Activated T-cell treated with anti-CD3 and anti-CD28 coated beads, Interleukin-2, amount 50 U/mL, for 72 hours (primary cell): Measurements from ENCODE around the gene ATP13A1. TPM values are rescaled to one million over a fixed set of nuclear protein-coding genes. Genes with fewer than 3 reads are reported as not detected.
"Not testable (repeated sequence)": the region's sequence is repeated elsewhere in the genome, so short reads cannot be mapped to it uniquely, and the experiment has no call there.

ENCODE experiments used
- ATAC-seq, 2 donors: fragments of 150-1000 bp; cut with Tn5 transposase; replicated peaks in 1 of 2; 2 replicates each; pipeline ENCODE4 v1.10.0; 2021; ENCODE audit warnings: moderate library complexity in 2 of 2, mild to moderate bottlenecking in 1 of 2
- DNase-seq, 2 donors: peaks; one replicate each; pipeline ENCODE4 v3.0.0; 2021 to 2022; ENCODE audit warnings: mixed read lengths in 1 of 2
- H3K27ac Mint-ChIP-seq: one replicate; pipeline ENCODE4 v1.8.0; 2022; ENCODE audit warnings: mild to moderate bottlenecking, moderate library complexity, mixed read lengths
- H3K27me3 Mint-ChIP-seq: one replicate; pipeline ENCODE4 v1.8.0; 2022; ENCODE audit warnings: low read depth, mixed read lengths
- H3K36me3 Mint-ChIP-seq, 2 donors: one replicate each; pipeline ENCODE4 v1.8.0; 2022; ENCODE audit warnings: mixed read lengths in 2 of 2, mild to moderate bottlenecking in 1 of 2; ENCODE audit not compliant: insufficient read depth in 2 of 2
- H3K4me1 Mint-ChIP-seq: one replicate; pipeline ENCODE4 v1.8.0; 2022; ENCODE audit warnings: low read depth, mixed read lengths
- H3K4me3 Mint-ChIP-seq, 2 donors: one replicate each; pipeline ENCODE4 v1.8.0; 2022; ENCODE audit warnings: mild to moderate bottlenecking in 2 of 2, mixed read lengths in 2 of 2, moderate library complexity in 2 of 2
- H3K9me3 Mint-ChIP-seq, 2 donors: one replicate each; pipeline ENCODE4 v1.8.0; 2022; ENCODE audit warnings: mixed read lengths in 2 of 2
- total RNA-seq, 2 donors: library from RNA; stranded (reverse); gene quantifications; one replicate each; pipeline ENCODE4 v1.2.3, GENCODE V29; 2022

Gene ATP13A1
- total RNA-seq, 2 donors from 2014 or later = 48.8 to 65.4 TPM

DNA sequence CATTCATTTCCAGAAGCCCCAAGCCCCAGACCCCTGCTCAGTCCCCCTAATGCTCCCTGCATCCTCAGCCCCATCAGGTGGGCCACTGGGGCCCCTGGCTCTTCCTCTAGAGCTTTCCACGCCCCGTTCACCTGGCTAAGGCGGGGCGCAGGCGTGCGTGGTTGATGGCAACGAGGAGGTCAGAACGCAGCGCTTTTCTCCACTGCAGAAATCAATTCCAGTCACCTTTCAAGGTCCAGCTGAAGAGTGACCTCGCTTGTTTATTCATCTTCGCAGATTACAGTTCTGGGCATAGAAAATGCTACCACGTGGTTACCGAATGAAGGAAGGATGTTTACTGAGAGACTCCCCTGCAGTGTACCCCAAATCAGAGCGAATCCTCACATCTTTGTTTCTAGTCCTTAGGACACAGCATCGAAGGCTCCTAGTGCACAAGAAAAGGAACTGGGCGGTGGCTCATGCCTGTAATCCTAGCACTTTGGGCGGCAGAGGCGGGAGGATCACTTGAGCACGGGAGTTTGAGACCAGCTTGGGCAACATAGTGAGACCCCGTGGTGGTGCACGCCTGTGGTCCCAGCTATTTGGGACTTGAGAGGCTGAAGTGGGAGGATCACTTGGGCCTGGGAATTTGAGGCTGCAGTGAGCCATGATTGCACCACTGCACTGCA lies 44.2 kb downstream of the ATP13A1 start:
- Mint-ChIP-seq H3K4me1 (peaks cover 56% of the 10 kb centered on the region), H3K4me3 (peak overlapping the region; percentile 92 to 96), H3K27me3 (no peaks in the 10 kb centered on the region)

DNA sequence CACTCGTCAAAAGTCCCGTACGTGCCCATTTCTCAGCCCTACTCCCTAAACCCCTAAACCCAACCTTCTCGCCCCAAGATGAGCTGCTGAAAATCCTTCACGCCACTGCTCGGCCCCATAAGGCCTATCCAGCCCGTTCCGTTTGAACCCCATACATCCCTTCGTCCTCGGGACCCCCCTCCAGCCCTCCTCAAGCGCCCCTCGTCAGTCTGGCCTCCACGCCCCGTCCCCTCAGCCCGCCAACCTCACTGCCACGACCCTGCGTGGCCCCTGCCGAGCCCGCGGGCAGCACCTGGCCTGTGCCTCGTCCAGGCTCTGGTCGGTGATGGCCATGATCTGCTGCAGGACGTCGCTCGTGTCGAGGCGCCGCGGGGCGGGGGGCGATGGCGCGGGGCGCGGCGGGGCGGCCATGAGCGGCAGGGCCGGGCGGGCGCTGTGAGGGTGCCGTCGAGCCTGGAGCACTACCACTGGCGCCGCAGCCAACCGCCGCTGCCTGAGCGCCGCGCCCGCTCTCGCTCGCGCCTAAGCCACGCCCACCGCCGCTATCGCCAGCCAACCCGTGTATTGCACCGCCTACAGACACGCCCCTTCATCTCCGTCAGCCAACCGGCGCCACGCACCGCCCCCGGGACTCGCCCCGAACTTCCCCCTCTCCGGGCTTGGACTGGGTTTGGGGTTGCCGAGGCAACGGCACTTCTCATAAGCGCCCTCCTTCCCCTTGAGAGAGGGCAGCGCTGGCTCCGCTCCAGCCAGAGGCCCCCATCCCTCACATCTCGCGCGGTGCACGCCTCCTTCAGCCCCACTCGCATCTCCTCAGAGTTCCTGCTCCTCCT lies 45.0 kb downstream of the ATP13A1 start, which contains the start of gene PBX4:
TSS of gene PBX4 (minus strand) at position 469 of the 833 bp plus-strand sequence. CDS start at position 411, 58 bp downstream.
- H3K27me3 Mint-ChIP-seq = no peaks in the 10 kb centered on the region
- DNase-seq = peak; percentile 99 to 100
- peaks cover 57% of the 10 kb centered on the region for H3K4me1 Mint-ChIP-seq

More for the DNA sequence above, 44.2 kb downstream of the ATP13A1 start:
- no peak overlapping the region for H3K27ac Mint-ChIP-seq
- no peaks in the 10 kb centered on the region for H3K9me3 Mint-ChIP-seq
- peaks cover 0 to 8% of the 10 kb centered on the region in 2 donors for H3K36me3 Mint-ChIP-seq
- ATAC-seq = no peak
- no peak for DNase-seq

DNA sequence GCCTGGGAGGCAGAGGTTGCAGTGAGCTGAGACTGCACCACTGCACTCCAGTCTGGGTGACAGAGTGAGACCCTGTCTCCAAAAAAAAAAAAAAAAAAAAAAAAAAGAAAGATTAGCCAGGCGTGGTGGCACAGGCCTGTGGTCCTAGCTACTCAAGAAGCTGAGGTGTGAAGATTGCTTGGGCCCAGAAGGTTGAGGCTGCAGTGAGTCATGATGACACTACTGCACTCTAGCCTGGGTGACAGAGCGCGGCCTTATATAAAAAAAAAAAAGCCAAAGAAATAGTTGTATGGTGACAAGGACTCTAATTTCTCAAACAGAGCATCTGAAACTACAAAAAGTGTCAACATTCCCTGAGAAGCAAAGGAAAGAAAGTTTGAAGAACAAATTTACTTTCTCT lies 48.4 kb downstream of the ATP13A1 start:
- Mint-ChIP-seq H3K9me3 (no peaks in the 10 kb centered on the region), H3K27ac (peak overlapping the region; percentile 99), H3K27me3 (no peaks in the 10 kb centered on the region), H3K4me1 (peaks cover 62% of the 10 kb centered on the region), H3K36me3 (peaks cover 0 to 6% of the 10 kb centered on the region in 2 donors), H3K4me3 (peak overlapping the region; percentile 60 to 96)
- DNase-seq (peak; percentile 59 to 70), ATAC-seq (peak; percentile 47 to 53)

More for the DNA sequence above, 45.0 kb downstream of the ATP13A1 start, which contains the start of gene PBX4:
- peaks cover 0 to 6% of the 10 kb centered on the region in 2 donors for H3K36me3 Mint-ChIP-seq
- H3K4me3 Mint-ChIP-seq = peak within 1 kb of the TSS; percentile 92 to 96
- no peaks in the 10 kb centered on the region for H3K9me3 Mint-ChIP-seq
- peak; percentile 93 to 94 for ATAC-seq
- peak within 1 kb of the TSS; percentile 86 for H3K27ac Mint-ChIP-seq

DNA sequence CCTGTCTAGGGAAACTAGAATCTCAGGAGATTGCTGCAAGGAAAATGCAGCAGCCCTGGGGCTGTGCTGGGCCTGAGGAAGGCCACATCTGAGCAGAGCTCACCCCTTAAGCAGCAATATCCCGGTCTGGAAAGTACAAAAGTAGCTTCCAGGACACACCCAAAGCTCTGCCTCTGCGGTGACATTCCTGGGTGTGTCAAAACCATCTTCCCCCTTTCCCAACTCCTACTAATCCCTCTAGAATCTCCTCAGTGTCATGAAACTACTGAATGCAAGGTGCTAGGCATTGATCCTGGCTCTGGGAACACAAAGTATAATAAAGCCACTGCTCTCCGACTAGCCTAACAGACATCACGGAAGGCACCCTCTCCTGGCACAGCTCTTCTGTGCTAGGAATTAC lies 50.0 kb downstream of the ATP13A1 start:
- H3K27ac Mint-ChIP-seq = no peak overlapping the region
- H3K9me3 Mint-ChIP-seq = no peaks in the 10 kb centered on the region
- no peak for DNase-seq
- peaks cover 63% of the 10 kb centered on the region for H3K4me1 Mint-ChIP-seq
- no peak for ATAC-seq
- H3K4me3 Mint-ChIP-seq = peak overlapping the region in 1 of 2 donors; percentile 38
- peaks cover 5 to 11% of the 10 kb centered on the region in 2 donors for H3K36me3 Mint-ChIP-seq
- no peaks in the 10 kb centered on the region for H3K27me3 Mint-ChIP-seq

DNA sequence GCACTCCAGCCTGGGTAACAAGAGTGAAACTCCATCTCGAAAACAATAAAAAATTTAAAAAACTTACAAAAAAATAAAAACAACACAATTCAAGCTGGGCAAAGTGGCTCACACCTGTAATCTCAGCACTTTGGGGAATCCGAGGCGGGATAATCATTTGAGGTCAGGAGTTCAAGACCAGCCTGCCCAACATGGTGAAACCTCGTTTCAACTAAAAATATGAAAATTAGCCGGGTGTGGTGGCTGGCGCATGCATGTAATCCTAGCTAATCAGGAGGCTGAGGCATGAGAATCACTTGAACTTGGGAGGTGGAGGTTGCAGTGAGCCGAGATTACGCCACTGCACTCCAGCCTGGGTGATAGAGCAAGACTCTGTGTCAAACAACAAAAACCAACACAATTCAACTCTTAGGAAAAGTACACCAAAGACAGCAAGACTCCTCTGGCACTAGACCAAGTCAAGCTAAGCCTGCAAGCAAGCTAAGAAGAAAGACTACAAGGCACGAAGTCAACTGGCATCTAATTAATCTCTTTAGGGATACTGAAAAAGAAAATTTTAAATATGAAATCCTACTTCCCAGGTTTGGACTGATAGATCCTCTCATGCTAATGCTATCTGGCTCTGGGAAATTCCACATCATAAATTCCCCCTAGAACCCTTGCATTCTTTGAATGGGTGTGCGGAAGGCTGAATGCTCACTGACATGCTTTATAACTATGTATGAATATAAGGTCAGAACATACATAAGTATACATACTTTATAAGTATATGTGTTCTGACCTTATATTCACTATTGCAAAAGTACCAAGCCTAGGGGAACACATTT lies 52.9 kb downstream of the ATP13A1 start:
- H3K4me1 Mint-ChIP-seq = peaks cover 52% of the 10 kb centered on the region
- no peak for ATAC-seq

DNA sequence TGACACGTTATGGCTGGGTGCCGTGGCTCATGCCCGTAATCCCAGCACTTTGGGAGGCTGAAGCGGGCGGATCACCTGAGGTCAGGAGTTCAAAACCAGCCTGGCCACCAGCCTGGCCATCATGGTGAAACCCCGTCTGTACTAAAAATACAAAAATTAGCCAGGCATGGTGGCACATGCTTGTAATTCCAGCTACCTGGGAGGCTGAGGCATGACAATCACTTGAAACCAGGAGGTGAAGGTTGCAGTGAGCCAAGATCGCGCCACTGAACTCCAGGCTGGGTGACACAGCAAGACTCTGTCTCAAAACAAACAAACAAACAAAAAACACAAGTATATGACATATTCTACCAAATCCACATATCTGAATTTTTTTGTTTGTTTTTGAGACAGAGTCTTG lies 56.8 kb downstream of the ATP13A1 start:
- H3K4me1 Mint-ChIP-seq = peaks cover 48% of the 10 kb centered on the region
- H3K36me3 Mint-ChIP-seq, ATAC-seq, DNase-seq, H3K9me3 Mint-ChIP-seq, H3K27me3 Mint-ChIP-seq: not testable (repeated sequence)
- H3K27ac Mint-ChIP-seq = peak overlapping the region; percentile 91
- peak overlapping the region; percentile 57 to 63 for H3K4me3 Mint-ChIP-seq

More for the DNA sequence above, 52.9 kb downstream of the ATP13A1 start:
- H3K27ac Mint-ChIP-seq = no peak overlapping the region
- DNase-seq = no peak
- H3K9me3 Mint-ChIP-seq = no peaks in the 10 kb centered on the region
- no peaks in the 10 kb centered on the region for H3K27me3 Mint-ChIP-seq
- peaks cover 10% of the 10 kb centered on the region in 2 donors for H3K36me3 Mint-ChIP-seq
- H3K4me3 Mint-ChIP-seq = no peak overlapping the region

DNA sequence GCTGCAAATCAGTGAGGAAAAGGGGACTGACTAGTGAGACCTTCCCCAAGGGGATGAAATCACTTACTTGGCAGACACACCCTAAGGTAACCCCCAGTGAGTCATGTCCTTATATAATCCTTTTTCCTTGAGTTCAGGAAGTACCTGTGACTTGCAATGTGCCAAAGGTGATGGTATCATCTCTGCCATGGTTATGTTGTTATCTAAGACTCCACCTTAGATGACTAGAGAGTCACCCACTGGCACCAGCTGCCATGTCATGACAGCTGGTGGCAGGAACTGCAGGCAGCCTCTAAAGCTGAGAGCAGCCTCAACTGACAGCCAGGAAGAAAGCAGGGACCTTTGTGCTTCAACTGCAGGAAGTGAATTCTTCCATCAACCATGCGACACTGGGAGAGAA lies 57.5 kb downstream of the ATP13A1 start:
- Mint-ChIP-seq H3K36me3 (peaks cover 10 to 16% of the 10 kb centered on the region in 2 donors), H3K4me1 (peaks cover 54% of the 10 kb centered on the region), H3K9me3 (peaks cover 2% of the 10 kb centered on the region in 2 donors), H3K4me3 (peak overlapping the region; percentile 57 to 63), H3K27ac (peak overlapping the region; percentile 91), H3K27me3 (no peaks in the 10 kb centered on the region)
- peak; percentile 45 to 51 for DNase-seq
- peak; percentile 88 to 92 for ATAC-seq

DNA sequence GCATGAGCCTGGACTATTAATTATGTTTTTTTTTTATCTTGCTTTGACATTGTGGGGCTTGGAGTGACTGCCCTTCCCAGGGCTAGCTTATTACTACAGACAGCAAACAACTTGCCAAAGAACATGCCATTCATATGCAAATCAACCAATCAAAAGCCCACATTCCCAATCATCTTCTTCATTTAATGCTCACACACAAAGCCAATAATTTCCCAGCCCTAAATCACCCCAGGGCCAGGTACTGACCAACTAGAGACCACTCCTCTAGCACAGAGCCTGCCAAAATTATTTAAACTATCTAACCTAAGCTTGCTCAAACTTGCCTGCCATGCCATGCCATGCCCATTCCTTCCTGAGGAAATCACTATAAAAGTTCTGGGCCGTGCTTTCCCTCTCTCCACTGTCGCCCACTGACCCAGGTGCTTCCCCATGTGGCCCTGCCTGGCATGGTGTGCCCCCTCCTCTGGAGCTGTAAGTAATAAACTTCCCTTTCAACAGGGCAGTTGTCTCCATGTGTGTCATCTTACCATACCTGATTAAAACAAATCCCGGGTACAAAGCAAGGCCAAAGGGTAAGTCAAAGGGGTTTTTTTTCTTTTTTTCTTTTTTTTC lies 60.7 kb downstream of the ATP13A1 start:
- H3K4me1 Mint-ChIP-seq = peaks cover 70% of the 10 kb centered on the region

DNA sequence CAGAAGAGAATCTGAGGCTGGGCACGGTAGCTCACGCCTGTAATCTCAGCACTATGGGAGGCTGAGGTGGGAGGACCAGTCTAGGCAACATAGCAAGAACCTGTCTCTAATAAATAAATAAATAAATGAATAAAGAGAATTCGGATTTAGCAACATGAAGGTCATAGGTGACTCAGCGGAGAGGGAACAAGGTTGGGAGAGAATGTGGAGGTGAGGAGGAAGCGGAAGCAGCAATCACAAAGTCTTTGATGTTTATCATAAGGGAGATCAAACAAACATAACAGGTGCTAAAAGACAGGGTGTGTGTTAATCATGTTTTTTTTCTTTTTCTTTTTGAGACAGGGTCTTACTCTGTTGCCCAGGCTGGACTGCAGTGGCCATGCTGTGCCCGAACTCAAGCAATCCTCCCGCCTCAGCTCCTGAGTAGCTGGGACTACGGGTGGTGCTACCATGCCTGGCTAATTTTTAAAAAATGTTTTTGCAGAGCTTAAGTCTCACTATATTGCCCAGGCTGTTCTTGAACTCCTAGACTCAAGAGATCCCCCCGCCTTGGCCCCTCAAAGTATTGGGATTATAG lies 61.3 kb downstream of the ATP13A1 start:
- peak overlapping the region; percentile 48 to 49 for H3K4me3 Mint-ChIP-seq

More for the DNA sequence above, 60.7 kb downstream of the ATP13A1 start:
- H3K36me3 Mint-ChIP-seq = peaks cover 8 to 9% of the 10 kb centered on the region in 2 donors
- DNase-seq (no peak), ATAC-seq (no peak)
- H3K9me3 Mint-ChIP-seq = peaks cover 3 to 5% of the 10 kb centered on the region in 2 donors
- peak overlapping the region; percentile 56 for H3K27ac Mint-ChIP-seq
- no peaks in the 10 kb centered on the region for H3K27me3 Mint-ChIP-seq
- H3K4me3 Mint-ChIP-seq = peak overlapping the region; percentile 47 to 48

DNA sequence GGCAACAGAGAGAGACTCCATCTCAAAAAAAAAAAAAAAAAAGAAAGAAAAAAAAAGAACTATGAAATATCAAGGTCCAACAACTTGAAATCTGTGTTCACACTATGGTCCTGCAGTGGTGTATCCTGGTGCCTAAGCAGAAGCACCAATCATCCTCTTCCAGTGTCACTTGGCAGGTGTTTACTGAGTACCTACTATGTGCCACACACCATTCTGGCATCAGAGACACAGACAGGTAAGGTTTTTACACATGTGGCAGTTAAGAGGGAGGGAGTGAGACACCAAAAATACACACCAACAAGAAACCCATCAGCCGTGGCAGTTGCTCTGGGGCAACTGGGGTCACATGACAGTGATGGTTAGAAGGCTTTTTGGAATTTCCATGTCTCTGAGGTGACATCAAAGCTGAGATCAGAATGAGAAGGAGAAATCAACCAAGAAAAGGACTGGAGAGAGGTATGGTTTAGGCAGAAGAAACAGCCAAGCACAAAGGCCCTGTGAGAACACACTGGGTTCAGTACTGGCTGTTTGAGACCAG lies 62.6 kb downstream of the ATP13A1 start:
- peak overlapping the region; percentile 88 for H3K27ac Mint-ChIP-seq
- no peaks in the 10 kb centered on the region for H3K27me3 Mint-ChIP-seq
- H3K9me3 Mint-ChIP-seq = peaks cover 3 to 5% of the 10 kb centered on the region in 2 donors
- H3K4me3 Mint-ChIP-seq = peak overlapping the region; percentile 48 to 49
- ATAC-seq (no peak), DNase-seq (no peak)
- H3K4me1 Mint-ChIP-seq = peaks cover 81% of the 10 kb centered on the region
- H3K36me3 Mint-ChIP-seq = peaks cover 9 to 10% of the 10 kb centered on the region in 2 donors

More for the DNA sequence above, 61.3 kb downstream of the ATP13A1 start:
- Mint-ChIP-seq H3K9me3 (peaks cover 3 to 5% of the 10 kb centered on the region in 2 donors), H3K27ac (peak overlapping the region; percentile 88), H3K27me3 (no peaks in the 10 kb centered on the region), H3K36me3 (peaks cover 10 to 11% of the 10 kb centered on the region in 2 donors), H3K4me1 (peaks cover 75% of the 10 kb centered on the region)
- ATAC-seq (no peak), DNase-seq (no peak)

DNA sequence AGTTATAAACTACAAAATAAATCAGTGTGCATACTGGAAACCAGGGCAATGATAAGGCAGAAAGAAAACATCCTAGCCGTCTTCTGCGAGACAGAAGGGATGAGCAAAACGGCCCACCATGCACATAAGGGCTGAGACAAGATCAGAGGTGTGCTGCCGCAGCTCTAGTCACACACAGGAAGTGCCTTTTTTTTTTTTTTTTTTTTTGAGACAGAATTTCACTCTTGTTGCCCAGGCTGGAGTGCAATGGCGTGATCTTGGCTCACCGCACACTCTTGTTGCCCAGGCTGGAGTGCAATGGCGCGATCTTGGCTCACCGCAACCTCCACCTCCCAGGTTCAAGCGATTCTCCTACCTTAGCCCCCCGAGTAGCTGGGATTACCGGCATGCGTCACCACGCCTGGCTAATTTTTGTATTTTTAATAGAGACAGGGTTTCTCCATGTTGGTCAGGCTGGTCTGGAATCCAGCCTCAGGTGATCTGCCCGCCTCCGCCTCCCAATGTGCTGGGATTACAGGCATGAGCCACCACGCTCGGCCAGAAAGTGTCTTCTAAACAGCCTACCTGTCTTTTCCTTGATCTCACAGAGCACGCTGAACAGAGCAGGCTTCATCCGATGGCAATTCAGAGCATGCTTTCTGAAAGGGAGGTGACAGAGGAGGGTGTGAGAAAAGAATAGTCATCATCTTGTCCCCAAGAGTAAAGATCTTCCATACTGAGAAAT lies 64.6 kb downstream of the ATP13A1 start:
- H3K9me3 Mint-ChIP-seq, H3K27me3 Mint-ChIP-seq: not testable (repeated sequence)
- peaks cover 9 to 14% of the 10 kb centered on the region in 2 donors for H3K36me3 Mint-ChIP-seq
- H3K27ac Mint-ChIP-seq = peak overlapping the region; percentile 97
- peak; percentile 61 to 71 for ATAC-seq
- peak; percentile 67 to 80 for DNase-seq
- peak overlapping the region; percentile 73 to 86 for H3K4me3 Mint-ChIP-seq
- peaks cover 90% of the 10 kb centered on the region for H3K4me1 Mint-ChIP-seq
